Sigmoid colon (tissue), 7 donors: ENCODE measurements around the gene IQCF2. TPM values are rescaled to one million over a fixed set of nuclear protein-coding genes. Genes with fewer than 3 reads are reported as not detected.

ENCODE experiments used
- DNase-seq: peaks from one replicate; pipeline ENCODE4 v3.0.0-alpha.2; 2019
- H3K27ac ChIP-seq, 4 donors: fragments of 200-600 bp; sonication (generic); one replicate each; pipeline ENCODE4 v1.5.1; 2016 to 2019; ENCODE audit warnings: mild to moderate bottlenecking in 1 of 4
- H3K27me3 ChIP-seq, 3 donors: fragments of 200-600 bp; sonication (generic); one replicate each; pipeline ENCODE4 v1.5.1; 2019; ENCODE audit warnings: mild to moderate bottlenecking in 1 of 3
- H3K36me3 ChIP-seq, 4 donors: fragments of 200-600 bp; sonication (generic); one replicate each; pipeline ENCODE4 v1.5.1; 2016 to 2019
- H3K4me1 ChIP-seq, 4 donors: fragments of 200-600 bp; sonication (generic); one replicate each; pipeline ENCODE4 v1.5.1; 2017 to 2019
- H3K4me3 ChIP-seq, 4 donors: fragments of 200-600 bp; sonication (generic); one replicate each; pipeline ENCODE4 v1.5.1; 2017 to 2019; ENCODE audit warnings: mild to moderate bottlenecking in 2 of 4, moderate library complexity in 1 of 4
- H3K9me3 ChIP-seq, 4 donors: fragments of 200-600 bp in 3 of 4; sonication (generic) in 3 of 4; one replicate each; pipeline versions ENCODE4 v1.5.1 to v1.6.1; 2013 to 2019
- EP300 ChIP-seq, 4 donors: sonication (generic); formaldehyde crosslinking; IDR thresholded peaks; one replicate each; pipeline ENCODE4 v1.6.1; 2017; ENCODE audit warnings: antibody characterized with exemption in 4 of 4
- POLR2A ChIP-seq, 2 donors: fragments of 450-650 bp; IDR thresholded peaks; one replicate each; pipeline ENCODE4 v1.6.1; 2016; ENCODE audit warnings: antibody characterized with exemption in 2 of 2, mild to moderate bottlenecking in 2 of 2, moderate library complexity in 2 of 2
- POLR2AphosphoS5 ChIP-seq, 4 donors: sonication (generic); formaldehyde crosslinking; IDR thresholded peaks; one replicate each; pipeline ENCODE4 v1.6.1; 2017; ENCODE audit warnings: antibody characterized with exemption in 4 of 4
- WGBS, 2 donors: extraction: QIAGEN DNeasy Blood & Tissue Kit; methylation state at CpG; one replicate each; pipeline ENCODE4 v1.1.7; 2013; 5-methylcytosine and 5-hydroxymethylcytosine counted together
- intact Hi-C: fragments of 100-400 bp; cut with DNase I; formaldehyde crosslinking; loops from one replicate; pipeline ENCODE4 v1.15.1; 2023
- polyA plus RNA-seq, 3 donors: library from polyadenylated mRNA; stranded (reverse); fragments of 200-250 nt; gene quantifications; one replicate each; pipeline ENCODE4 v1.2.3, GENCODE V29; 2013
- total RNA-seq, 4 donors: library from RNA; depleted of rRNA; stranded (reverse); fragments of >200 nt; gene quantifications; one replicate each; pipeline ENCODE4 v1.1.0, GENCODE V29; 2016
- TF ChIP-seq, protein P1 (sequence below), 4 experiments: fragments of 450-650 bp in 3 of 4; fragments of 200-600 bp in 1 of 4; IDR thresholded peaks; one replicate each; pipeline ENCODE4 v1.5.1; 2016 to 2019; ENCODE audit warnings: antibody characterized with exemption in 4 of 4, mild to moderate bottlenecking in 3 of 4, moderate library complexity in 2 of 4
- donor health status: healthy with polysubstance abuse.
- donor health status: Bipolar disorder and iron deficiency.
- donor health status: healthy.

Gene IQCF2
- total and polyA plus RNA-seq, 7 donors: not detected

DNA sequence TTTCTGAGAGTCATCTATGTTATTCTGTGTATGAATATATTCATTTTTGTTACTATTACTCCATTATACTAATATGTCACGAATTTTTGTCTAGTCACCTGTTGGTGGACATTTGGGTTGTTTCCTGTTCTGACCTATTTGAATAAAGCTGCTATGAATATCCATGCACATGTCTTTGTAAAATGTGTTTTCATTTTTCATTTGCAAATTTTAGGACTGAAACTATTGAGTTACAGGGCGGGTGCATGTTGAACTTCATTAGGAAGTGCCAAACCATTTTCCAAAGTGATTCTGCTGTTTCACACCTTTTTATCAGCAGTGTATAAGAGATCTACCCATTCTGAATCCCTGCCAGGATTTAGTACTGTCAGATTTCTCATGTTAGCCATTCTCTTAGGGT lies 44.7 kb upstream of the IQCF2 start:
- Histone ChIP-seq H3K36me3 (no peaks in the 10 kb centered on the region), H3K9me3 (no peaks in the 10 kb centered on the region), H3K27ac (no peak overlapping the region), H3K27me3 (no peaks in the 10 kb centered on the region), H3K4me3 (no peak overlapping the region), H3K4me1 (no peaks in the 10 kb centered on the region)
- 79 to 81% methylated on average over 2 of the region's 2 CpGs for WGBS, 2 donors
- TF ChIP-seq POLR2AphosphoS5 (IDR thresholded peaks at IDR 0.05): no peak
- TF ChIP-seq, protein P1, sequence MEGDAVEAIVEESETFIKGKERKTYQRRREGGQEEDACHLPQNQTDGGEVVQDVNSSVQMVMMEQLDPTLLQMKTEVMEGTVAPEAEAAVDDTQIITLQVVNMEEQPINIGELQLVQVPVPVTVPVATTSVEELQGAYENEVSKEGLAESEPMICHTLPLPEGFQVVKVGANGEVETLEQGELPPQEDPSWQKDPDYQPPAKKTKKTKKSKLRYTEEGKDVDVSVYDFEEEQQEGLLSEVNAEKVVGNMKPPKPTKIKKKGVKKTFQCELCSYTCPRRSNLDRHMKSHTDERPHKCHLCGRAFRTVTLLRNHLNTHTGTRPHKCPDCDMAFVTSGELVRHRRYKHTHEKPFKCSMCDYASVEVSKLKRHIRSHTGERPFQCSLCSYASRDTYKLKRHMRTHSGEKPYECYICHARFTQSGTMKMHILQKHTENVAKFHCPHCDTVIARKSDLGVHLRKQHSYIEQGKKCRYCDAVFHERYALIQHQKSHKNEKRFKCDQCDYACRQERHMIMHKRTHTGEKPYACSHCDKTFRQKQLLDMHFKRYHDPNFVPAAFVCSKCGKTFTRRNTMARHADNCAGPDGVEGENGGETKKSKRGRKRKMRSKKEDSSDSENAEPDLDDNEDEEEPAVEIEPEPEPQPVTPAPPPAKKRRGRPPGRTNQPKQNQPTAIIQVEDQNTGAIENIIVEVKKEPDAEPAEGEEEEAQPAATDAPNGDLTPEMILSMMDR (IDR thresholded peaks at IDR 0.05): no peak
- TF ChIP-seq EP300 (IDR thresholded peaks at IDR 0.05): no peak
- no peak for TF ChIP-seq POLR2A (IDR thresholded peaks at IDR 0.05)
- intact Hi-C loops: no loop called here
- DNase-seq: no peak

DNA sequence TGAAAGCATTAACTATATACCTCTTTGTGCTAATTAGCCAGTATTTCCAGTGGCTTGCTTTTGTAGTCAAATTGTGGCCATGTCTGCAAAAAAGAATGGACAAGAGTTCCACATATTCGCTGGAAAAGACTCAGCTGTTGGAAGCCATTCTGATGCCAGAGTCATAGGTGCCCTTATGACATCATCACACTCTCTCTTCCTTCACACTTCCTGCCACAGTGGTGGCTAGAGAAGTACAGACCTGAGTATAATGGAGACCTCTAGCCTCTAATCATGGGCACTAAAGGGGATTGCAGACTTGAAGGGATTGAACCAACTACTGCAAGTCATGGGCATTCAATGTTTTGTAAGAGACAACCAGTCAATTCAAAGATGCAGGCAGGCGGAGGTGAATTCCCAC lies 44.0 kb upstream of the IQCF2 start:
- Histone ChIP-seq H3K27ac (no peak overlapping the region), H3K27me3 (peaks cover 0 to 4% (median 0%) of the 10 kb centered on the region in 3 donors), H3K36me3 (no peaks in the 10 kb centered on the region), H3K4me1 (no peaks in the 10 kb centered on the region), H3K9me3 (no peaks in the 10 kb centered on the region), H3K4me3 (no peak overlapping the region)
- no peak for TF ChIP-seq POLR2AphosphoS5 (IDR thresholded peaks at IDR 0.05)
- TF ChIP-seq EP300 (IDR thresholded peaks at IDR 0.05): no peak
- TF ChIP-seq, protein P1 (IDR thresholded peaks at IDR 0.05): no peak
- TF ChIP-seq POLR2A (IDR thresholded peaks at IDR 0.05): no peak
- no peak for DNase-seq
- intact Hi-C loops: no loop called here
- WGBS, 2 donors: 88 to 89% methylated on average over 2 of the region's 2 CpGs

DNA sequence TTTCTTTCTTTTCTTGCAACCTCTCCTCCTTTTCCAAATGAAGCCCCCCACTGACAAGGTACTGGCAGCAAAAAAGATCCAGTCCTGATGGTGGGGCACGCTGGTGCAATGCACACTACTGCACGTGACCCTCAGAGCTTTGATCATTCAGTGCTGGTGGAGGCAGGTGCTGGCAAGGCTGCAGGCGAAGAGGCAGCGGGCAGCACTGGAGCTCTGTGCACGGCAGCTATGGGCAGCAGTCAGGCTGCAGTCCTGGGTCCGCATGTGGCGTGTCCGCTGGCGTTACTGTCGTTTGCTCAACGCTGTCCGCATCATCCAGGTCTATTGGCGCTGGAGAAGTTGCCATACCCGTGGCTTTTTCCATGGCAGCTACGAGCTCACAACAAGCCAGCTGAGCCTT lies 42.3 kb upstream of the IQCF2 start:
- DNase-seq: no peak
- TF ChIP-seq POLR2AphosphoS5 (IDR thresholded peaks at IDR 0.05) (no peak), EP300 (IDR thresholded peaks at IDR 0.05) (no peak), POLR2A (IDR thresholded peaks at IDR 0.05) (no peak)
- TF ChIP-seq, protein P1 (IDR thresholded peaks at IDR 0.05): no peak
- WGBS, 2 donors: 89 to 93% methylated on average over 15 of the region's 15 CpGs

DNA sequence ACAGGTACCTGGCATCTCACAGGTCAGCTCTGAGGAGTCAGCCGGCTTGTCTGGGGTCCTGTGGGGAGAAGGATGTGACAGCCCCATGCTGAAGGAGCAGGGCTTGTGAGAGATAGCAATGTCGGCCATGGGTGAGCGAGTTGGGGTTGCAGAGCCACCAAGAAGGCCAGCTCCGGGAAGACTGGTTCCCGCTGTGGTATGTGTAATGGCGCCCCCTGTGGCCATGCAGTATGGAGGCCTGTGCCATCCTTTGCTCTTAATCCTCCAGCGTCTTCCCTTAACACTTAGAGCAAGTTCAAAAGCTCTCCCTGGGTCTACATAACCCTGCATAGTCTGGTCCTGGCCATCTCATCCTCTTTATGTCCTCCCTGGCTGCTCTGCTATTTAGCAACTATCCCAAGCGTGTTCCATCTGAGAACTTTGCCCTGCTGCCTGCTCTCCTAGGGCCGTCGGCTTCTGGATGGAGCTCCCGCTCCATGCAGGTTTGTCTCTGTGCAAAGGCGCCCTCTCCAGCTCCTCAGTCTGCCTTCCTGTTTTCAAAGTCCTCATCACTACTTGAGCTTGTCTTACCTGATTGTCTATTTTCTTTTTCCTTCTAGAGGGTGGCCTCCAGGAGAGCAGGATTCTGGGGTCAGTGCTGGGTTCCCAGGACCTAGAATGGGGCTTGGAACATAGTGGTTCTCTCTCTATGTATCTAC lies 41.6 kb upstream of the IQCF2 start:
- no peak for DNase-seq
- intact Hi-C loops: no loop called here
- Histone ChIP-seq H3K36me3 (no peaks in the 10 kb centered on the region), H3K27ac (no peak overlapping the region), H3K4me1 (no peaks in the 10 kb centered on the region), H3K9me3 (no peaks in the 10 kb centered on the region), H3K4me3 (no peak overlapping the region), H3K27me3 (peaks cover 0 to 7% (median 4%) of the 10 kb centered on the region in 3 donors)
- 56 to 57% methylated on average over 12 of the region's 12 CpGs for WGBS, 2 donors
- TF ChIP-seq POLR2A (IDR thresholded peaks at IDR 0.05): no peak
- TF ChIP-seq, protein P1 (IDR thresholded peaks at IDR 0.05): no peak
- no peak for TF ChIP-seq EP300 (IDR thresholded peaks at IDR 0.05)
- no peak for TF ChIP-seq POLR2AphosphoS5 (IDR thresholded peaks at IDR 0.05)

More for the DNA sequence above, 42.3 kb upstream of the IQCF2 start:
- H3K9me3 ChIP-seq: no peaks in the 10 kb centered on the region
- no peaks in the 10 kb centered on the region for H3K36me3 ChIP-seq
- intact Hi-C loops: no loop called here
- H3K4me1 ChIP-seq: no peaks in the 10 kb centered on the region
- no peak overlapping the region for H3K27ac ChIP-seq
- peaks cover 0 to 7% (median 4%) of the 10 kb centered on the region in 3 donors for H3K27me3 ChIP-seq
- H3K4me3 ChIP-seq: no peak overlapping the region

DNA sequence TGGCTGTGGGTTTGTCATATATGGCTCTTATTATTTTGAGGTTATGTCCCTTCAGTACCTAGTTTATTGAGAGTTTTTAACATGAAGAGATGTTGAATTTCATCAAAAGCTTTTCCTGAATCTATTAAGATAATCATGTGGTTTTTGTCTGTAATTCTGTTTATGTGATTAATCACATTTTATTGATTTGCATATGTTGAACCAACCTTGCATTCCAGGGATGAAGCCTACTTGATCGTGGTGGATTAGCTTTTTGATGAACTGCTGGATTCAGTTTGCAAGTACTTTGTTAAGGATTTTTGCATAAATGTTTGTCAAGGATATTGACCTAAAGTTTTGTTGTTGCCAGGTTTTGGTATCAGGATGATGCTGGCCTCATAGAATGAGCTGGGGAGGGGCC lies 33.1 kb upstream of the IQCF2 start:
- no peaks in the 10 kb centered on the region for H3K36me3 ChIP-seq
- H3K4me3 ChIP-seq: no peak overlapping the region
- intact Hi-C loops: no loop called here
- peaks cover 0 to 5% (median 3%) of the 10 kb centered on the region in 4 donors for H3K9me3 ChIP-seq
- TF ChIP-seq POLR2A (IDR thresholded peaks at IDR 0.05): no peak
- no peak for TF ChIP-seq POLR2AphosphoS5 (IDR thresholded peaks at IDR 0.05)
- no peak for TF ChIP-seq EP300 (IDR thresholded peaks at IDR 0.05)
- TF ChIP-seq, protein P1 (IDR thresholded peaks at IDR 0.05): no peak
- H3K27ac ChIP-seq: no peak overlapping the region
- no peaks in the 10 kb centered on the region for H3K4me1 ChIP-seq
- 75 to 87% methylated on average over 1 of the region's 1 CpG for WGBS, 2 donors
- DNase-seq: no peak
- H3K27me3 ChIP-seq: peaks cover 0 to 6% (median 0%) of the 10 kb centered on the region in 3 donors
